Muscle of leg (tissue), 11 donors: ENCODE data around the gene TDP2. TPM values are rescaled to one million over a fixed set of nuclear protein-coding genes. Genes with fewer than 3 reads are reported as not detected.

Experiments
- DNase-seq: peaks from one replicate; pipeline ENCODE4 v3.0.0; 2013
- H3K27ac ChIP-seq: one replicate; pipeline ENCODE4 v1.5.1; 2013; ENCODE audit warnings: mild to moderate bottlenecking, low read length, control low read depth
- H3K27me3 ChIP-seq: one replicate; pipeline ENCODE4 v1.6.1; 2013; ENCODE audit warnings: low read length; ENCODE audit not compliant: control insufficient read depth, insufficient read depth
- H3K36me3 ChIP-seq: one replicate; pipeline ENCODE4 v1.6.1; 2013; ENCODE audit warnings: low read length; ENCODE audit not compliant: control insufficient read depth, insufficient read depth
- H3K4me1 ChIP-seq: one replicate; pipeline ENCODE4 v1.6.1; 2013; ENCODE audit warnings: low read length; ENCODE audit not compliant: control insufficient read depth, insufficient read depth
- H3K4me3 ChIP-seq: one replicate; pipeline ENCODE4 v1.5.1; 2013; ENCODE audit warnings: low read length, control low read depth
- H3K9me3 ChIP-seq: replicated peaks from 2 replicates; pipeline ENCODE4 v1.6.1; 2013; ENCODE audit warnings: low read depth, low read length; ENCODE audit not compliant: control insufficient read depth
- WGBS: methylation state at CpG from one replicate; pipeline ENCODE4 v1.1.5; 2013; ENCODE audit warnings: missing lambda C conversion rate; ENCODE audit not compliant: insufficient coverage; 5-methylcytosine and 5-hydroxymethylcytosine counted together
- polyA plus RNA-seq, 8 donors: library from polyadenylated mRNA; unstranded; fragments of 120-200 nt; gene quantifications; one replicate each; pipeline versions ENCODE4 v1.2.1 to v1.2.3, GENCODE V29; 2013; ENCODE audit warnings: inconsistent platforms in 1 of 8, low replicate concordance in 1 of 8; ENCODE audit not compliant: insufficient read length in 8 of 8, insufficient read depth in 1 of 8
- total RNA-seq: library from RNA; stranded (reverse); fragments of 120-200 nt; gene quantifications from one replicate; pipeline ENCODE4 v1.2.4, GENCODE V29; 2013

TDP2 gene
- total and polyA plus RNA-seq, 9 donors = 16.0 to 33.0 (median 26.7) TPM

GRCh38 chr6:24631671-24632070 is 35.0 kb downstream of the TDP2 start:
- H3K4me3 ChIP-seq = no peak overlapping the region
- no CpG with 5 or more reads among the region's 5 CpGs for WGBS

GRCh38 chr6:24630856-24631505 is 35.7 kb downstream of the TDP2 start:
- no peaks in the 10 kb centered on the region for H3K27me3 ChIP-seq
- peaks cover 3% of the 10 kb centered on the region for H3K9me3 ChIP-seq
- H3K27ac ChIP-seq = no peak overlapping the region
- H3K4me1 ChIP-seq = no peaks in the 10 kb centered on the region
- H3K36me3 ChIP-seq = no peaks in the 10 kb centered on the region
- H3K4me3 ChIP-seq = no peak overlapping the region
- 71% methylated on average over 1 of the region's 5 CpGs for WGBS
- no peak for DNase-seq

More at GRCh38 chr6:24631671-24632070, 35.0 kb downstream of the TDP2 start:
- no peak for DNase-seq
- Histone ChIP-seq H3K27ac (no peak overlapping the region), H3K36me3 (no peaks in the 10 kb centered on the region), H3K27me3 (no peaks in the 10 kb centered on the region), H3K9me3 (peaks cover 3% of the 10 kb centered on the region), H3K4me1 (no peaks in the 10 kb centered on the region)

GRCh38 chr6:24621626-24622289 is 44.9 kb downstream of the TDP2 start:
- WGBS = 56% methylated on average over 4 of the region's 7 CpGs

GRCh38 chr6:24620637-24621036 is 46.1 kb downstream of the TDP2 start:
- H3K4me3 ChIP-seq = no peak overlapping the region
- H3K27ac ChIP-seq = no peak overlapping the region
- DNase-seq = no peak
- H3K36me3 ChIP-seq = no peaks in the 10 kb centered on the region
- H3K9me3 ChIP-seq = no peaks in the 10 kb centered on the region
- peaks cover 2% of the 10 kb centered on the region for H3K27me3 ChIP-seq
- H3K4me1 ChIP-seq = no peaks in the 10 kb centered on the region
- no CpG with 5 or more reads among the region's 3 CpGs for WGBS

More at GRCh38 chr6:24621626-24622289, 44.9 kb downstream of the TDP2 start:
- no peaks in the 10 kb centered on the region for H3K36me3 ChIP-seq
- H3K27ac ChIP-seq = no peak overlapping the region
- DNase-seq = no peak
- no peak overlapping the region for H3K4me3 ChIP-seq
- no peaks in the 10 kb centered on the region for H3K9me3 ChIP-seq
- H3K4me1 ChIP-seq = no peaks in the 10 kb centered on the region
- H3K27me3 ChIP-seq = no peaks in the 10 kb centered on the region

- H3K27ac ChIP-seq = no peak overlapping the region
- H3K9me3 ChIP-seq = no peaks in the 10 kb centered on the region
- H3K36me3 ChIP-seq = no peaks in the 10 kb centered on the region
- peaks cover 2% of the 10 kb centered on the region for H3K27me3 ChIP-seq
- no peak overlapping the region for H3K4me3 ChIP-seq
- no peaks in the 10 kb centered on the region for H3K4me1 ChIP-seq
- DNase-seq = no peak
- 74% methylated on average over 3 of the region's 5 CpGs for WGBS
These were observed 47.0 kb downstream of the TDP2 start for GRCh38 chr6:24619661-24620060.

- Histone ChIP-seq H3K36me3 (no peaks in the 10 kb centered on the region), H3K4me1 (no peaks in the 10 kb centered on the region), H3K27ac (no peak overlapping the region), H3K9me3 (no peaks in the 10 kb centered on the region), H3K27me3 (peaks cover 2% of the 10 kb centered on the region), H3K4me3 (no peak overlapping the region)
- WGBS = 40% methylated on average over 1 of the region's 2 CpGs
- no peak for DNase-seq
These were observed 52.1 kb downstream of the TDP2 start for GRCh38 chr6:24614648-24615047.

- no peak overlapping the region for H3K4me3 ChIP-seq
- 59% methylated on average over 2 of the region's 7 CpGs for WGBS
- H3K27me3 ChIP-seq = peaks cover 2% of the 10 kb centered on the region
- no peaks in the 10 kb centered on the region for H3K9me3 ChIP-seq
- H3K4me1 ChIP-seq = no peaks in the 10 kb centered on the region
- no peak for DNase-seq
- no peak overlapping the region for H3K27ac ChIP-seq
- H3K36me3 ChIP-seq = no peaks in the 10 kb centered on the region
These were observed 52.7 kb downstream of the TDP2 start for GRCh38 chr6:24614043-24614420.

- H3K27ac ChIP-seq = no peak overlapping the region
- no peak for DNase-seq
- H3K36me3 ChIP-seq = no peaks in the 10 kb centered on the region
- no peaks in the 10 kb centered on the region for H3K9me3 ChIP-seq
- WGBS = no CpG with 5 or more reads among the region's 2 CpGs
- H3K4me3 ChIP-seq = no peak overlapping the region
- peaks cover 2% of the 10 kb centered on the region for H3K27me3 ChIP-seq
- no peaks in the 10 kb centered on the region for H3K4me1 ChIP-seq
These were observed 53.2 kb downstream of the TDP2 start for GRCh38 chr6:24613361-24614042.

- no peak overlapping the region for H3K4me3 ChIP-seq
- no CpG with 5 or more reads among the region's 4 CpGs for WGBS
- H3K4me1 ChIP-seq = no peaks in the 10 kb centered on the region
- no peak overlapping the region for H3K27ac ChIP-seq
- no peaks in the 10 kb centered on the region for H3K9me3 ChIP-seq
- no peak for DNase-seq
- H3K27me3 ChIP-seq = no peaks in the 10 kb centered on the region
- H3K36me3 ChIP-seq = no peaks in the 10 kb centered on the region
These were observed 56.0 kb downstream of the TDP2 start for GRCh38 chr6:24610672-24611071.

- no peaks in the 10 kb centered on the region for H3K27me3 ChIP-seq
- H3K9me3 ChIP-seq = no peaks in the 10 kb centered on the region
- H3K4me3 ChIP-seq = no peak overlapping the region
- H3K36me3 ChIP-seq = no peaks in the 10 kb centered on the region
- no CpG with 5 or more reads among the region's 5 CpGs for whole genome bisulfite sequencing
- H3K4me1 ChIP-seq = no peaks in the 10 kb centered on the region
- no peak overlapping the region for H3K27ac ChIP-seq
- no peak for DNase-seq
These were observed 59.2 kb downstream of the TDP2 start for GRCh38 chr6:24607310-24608105.
